Kidney glomerular epithelial cell (primary cell): Measurements from ENCODE around the gene ZNF3.

Source experiments
- DNase-seq: peaks from one replicate; lab custom pipeline; 2025; lab: John Stamatoyannopoulos, UW

Gene ZNF3

DNA sequence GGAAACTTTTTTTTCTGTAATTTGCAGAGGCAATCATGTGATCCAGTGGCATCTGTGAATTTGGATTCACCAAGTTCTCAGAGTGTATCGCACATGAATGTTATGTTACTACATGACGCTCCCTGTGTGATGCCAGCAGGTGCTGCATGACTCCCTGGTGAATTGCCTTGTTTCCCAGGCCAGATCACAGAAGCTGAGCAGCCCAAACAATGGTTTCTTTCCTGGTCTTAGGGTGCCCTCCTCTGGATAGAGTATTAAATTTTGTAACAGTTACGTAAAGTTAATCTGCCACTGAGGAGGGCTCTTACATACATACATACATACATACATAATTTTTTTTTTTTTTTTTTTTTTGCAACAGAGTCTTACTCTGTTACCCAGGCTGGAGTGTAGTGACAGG is 28.3 kb downstream of the ZNF3 start:
- peak; percentile 16 for DNase-seq

DNA sequence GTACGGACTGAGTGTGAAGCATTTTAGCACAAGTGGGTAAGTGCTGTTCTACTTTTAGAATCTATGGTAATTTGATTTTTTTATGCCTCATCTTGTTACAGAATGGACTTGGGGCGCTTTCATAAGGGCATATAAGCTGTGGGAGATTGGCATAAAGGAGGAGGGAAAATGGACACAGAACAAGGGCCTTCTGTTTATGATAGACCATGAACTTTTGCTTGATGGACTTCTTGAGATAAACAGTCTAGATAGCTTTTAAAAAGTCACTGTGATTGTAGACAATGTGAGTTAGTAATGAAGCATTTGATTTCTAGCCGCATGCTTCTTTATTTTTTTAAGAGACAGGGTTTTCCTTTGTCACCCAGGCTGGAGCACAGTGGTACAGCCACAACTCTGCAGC is 29.9 kb downstream of the ZNF3 start:
- no peak for DNase-seq

DNA sequence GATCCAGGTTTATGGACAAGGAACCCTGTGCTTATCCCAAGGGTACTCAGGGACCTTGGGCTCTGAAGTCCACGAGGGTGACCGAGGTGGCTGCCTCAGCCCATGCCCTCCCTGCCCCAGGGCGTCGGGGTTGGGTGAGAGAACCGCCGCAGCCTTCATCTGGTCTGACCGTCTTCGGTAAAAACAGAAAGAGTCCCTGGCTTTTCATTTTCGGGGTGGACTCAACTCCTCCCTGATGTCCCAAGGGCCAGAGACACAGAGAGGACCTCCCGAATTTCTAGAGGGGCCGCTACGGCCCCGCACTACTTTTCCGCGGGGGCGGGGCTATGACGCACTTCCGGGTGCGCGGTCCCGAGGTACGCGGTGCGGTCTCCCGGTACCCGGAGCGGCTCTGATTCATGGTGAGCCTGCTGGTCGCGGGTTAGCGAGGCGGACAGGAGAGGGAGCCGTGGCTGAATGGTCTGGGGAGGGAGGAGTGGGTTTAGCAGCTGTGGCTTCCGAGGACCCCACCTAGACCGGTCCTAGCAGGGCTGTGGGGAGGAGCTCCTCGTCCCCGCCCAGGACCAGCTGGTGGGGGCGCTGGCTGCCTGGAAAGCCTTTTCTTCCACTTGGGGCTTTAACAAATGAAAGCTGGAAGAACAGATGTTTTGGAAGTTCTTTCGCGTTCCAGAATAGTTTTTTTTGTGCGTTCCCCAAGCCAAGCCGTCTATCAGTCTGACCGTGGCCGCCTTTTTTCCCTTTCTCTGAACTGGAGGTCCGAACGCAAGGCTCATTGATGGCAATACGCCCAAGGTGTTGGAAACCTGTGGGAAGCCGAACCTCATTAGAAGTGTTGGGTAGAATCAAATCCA is 31.9 kb downstream of the ZNF3 start, which contains the start of gene ZSCAN21:
ZSCAN21 (plus strand) TSS at position 334 of the 851 bp plus-strand sequence. CDS start 7,233 bp downstream, outside the sequence.
- peak; percentile 71 for DNase-seq

DNA sequence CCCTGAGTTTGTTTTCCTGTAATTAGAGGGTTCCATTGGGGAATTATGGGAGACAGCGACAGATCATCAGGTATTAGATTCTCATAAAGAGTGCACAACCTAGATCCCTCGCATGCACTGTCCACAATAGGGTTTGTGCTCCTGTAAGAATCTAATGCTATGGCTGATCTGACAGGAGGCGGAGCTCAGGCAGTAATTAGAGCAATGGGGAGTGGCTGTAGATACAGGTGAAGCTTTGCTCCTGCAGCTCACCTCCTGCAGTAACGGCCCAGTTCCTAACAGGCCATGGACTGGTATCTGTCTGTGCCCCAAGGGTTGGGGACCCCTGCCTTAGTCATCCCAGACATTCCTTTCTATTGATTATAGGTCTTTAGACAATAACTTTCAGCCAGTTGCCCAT is 32.8 kb downstream of the ZNF3 start:
- DNase-seq: no peak

DNA sequence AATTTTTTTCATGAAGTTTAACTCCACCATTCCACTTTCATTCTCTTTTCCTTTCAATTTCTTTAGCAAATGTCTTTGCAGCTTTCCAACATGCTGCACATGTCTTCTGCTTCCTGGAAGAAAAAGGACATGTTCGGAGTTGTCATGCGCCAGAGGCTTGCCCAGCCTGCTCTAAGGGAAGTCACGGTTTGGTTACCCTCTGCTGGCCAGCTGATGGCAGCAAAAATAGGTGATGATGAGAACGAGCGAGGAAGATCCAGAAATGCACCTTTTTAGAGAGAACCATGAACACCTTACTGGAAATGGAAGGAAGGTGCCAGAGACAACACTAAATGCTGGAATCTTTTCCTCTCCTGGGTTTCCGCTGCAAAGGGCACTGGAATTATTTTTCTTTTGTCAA is 36.8 kb downstream of the ZNF3 start:
- DNase-seq: no peak

DNA sequence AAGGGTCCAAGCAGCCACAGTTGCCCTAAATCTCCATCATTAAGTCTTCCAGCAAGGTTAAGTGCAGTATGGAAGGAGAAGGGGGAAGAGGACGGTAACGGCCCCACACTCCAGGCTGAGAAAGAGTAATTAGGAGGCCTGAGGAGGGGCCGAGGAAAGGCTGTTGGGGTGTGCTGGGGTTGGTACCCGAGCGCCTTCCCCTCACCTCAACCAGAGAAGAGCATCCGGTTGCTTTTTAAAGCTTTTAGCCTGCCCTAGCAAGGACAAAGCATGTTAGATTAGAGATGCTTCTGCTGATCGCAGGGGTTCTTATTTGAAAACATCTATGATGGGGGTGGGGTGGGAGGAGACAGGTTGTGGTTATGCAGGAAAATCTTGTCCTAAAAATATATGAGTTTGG is 40.9 kb downstream of the ZNF3 start:
- no peak for DNase-seq

DNA sequence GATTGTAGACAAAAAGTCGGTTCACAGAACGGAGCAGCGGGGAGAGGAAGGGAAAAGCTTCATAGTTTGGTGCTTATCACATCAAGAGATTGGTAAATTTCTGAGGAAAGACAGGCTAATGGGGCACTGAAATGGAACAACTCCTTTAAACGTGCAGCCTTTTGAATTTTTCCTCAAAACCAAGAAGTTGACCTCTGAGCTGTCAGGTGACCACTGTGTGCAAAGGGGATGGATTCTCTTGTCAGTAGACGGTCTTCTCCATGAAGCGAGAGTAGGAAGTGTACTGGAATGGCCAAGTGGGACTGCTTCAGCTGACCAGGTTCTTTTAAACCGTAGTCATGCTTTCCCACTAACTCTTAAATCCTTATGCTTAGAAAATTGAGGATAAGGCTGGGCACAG is 43.2 kb downstream of the ZNF3 start:
- no peak for DNase-seq

DNA sequence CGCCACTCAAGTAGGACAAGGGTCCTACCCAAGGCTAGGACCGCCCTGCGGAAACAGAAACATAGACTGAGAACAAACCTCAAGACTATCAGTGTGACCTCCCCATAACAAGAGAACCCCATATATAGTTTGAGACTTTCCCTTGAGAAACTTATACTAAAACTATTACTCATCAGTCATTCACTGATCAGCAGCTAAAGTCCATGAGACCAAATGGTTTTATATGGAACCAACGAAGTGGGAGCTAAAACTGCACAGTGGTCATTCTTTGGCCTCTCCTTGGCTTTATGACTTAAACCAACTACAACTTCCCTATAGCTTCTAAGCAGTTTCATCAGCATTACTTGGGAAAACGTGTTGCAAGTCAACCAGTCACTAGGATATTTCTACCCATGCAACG is 45.6 kb downstream of the ZNF3 start:
- no peak for DNase-seq

DNA sequence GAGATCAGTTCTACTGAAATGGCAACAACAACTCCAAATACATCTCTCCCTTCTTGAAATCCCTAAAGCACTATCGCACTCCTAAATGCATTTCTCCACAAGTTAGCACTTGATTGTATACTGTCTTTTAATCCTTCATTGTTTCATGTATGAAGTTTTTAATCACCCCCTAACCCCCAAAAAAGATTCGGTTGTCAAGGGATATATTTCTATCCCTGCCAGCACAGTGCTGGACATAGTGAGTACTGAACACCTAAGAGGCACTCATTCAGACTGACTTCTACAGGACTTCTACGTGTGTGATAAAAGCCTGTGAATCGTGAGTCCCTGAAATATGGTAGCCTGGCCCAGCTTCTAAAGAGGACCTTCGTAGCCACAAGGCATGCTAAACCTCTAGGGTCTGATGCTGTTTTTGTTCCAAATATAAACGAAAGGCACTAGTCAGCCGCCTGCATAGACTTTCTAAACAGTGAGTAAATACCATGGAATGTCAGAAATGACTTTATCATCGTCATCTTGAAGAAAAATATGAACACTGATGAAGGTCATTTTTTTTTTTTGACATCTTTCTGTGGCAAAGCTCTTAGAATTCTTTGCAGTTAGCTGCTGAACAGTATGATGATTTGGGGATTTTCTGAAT is 46.5 kb downstream of the ZNF3 start:
- DNase-seq: peak; percentile 3

DNA sequence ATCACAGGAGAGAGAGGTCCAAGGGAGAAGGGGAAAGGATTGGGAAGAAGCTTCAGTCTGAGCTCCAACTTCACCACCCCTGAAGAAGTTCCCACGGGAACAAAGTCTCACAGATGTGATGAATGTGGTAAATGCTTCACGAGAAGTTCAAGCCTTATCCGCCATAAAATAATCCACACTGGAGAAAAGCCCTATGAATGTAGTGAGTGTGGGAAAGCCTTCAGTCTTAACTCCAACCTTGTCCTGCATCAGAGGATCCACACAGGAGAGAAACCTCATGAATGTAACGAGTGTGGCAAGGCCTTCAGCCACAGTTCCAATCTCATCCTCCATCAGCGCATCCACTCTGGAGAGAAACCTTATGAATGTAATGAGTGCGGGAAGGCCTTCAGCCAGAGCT is 48.0 kb downstream of the ZNF3 start:
- DNase-seq: no peak

DNA sequence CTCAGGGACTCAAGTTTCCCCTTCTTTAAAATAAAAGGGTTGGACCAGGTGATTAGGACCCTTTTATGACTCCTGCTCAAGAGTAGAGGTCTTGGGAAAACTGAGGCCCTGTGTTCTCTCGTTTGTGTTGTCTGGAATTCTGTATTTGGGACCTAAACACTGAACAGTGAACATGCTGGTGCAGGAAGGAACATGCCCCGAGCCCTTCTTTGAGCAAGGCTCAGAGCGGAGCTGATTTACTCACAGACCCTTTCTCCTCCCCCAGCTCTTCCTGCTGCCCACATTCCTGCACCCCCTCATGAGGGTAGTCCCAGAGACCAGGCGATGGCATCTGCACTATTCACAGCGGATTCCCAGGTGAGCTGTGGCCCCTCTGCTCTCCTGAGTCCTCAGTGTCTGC is 51.9 kb downstream of the ZNF3 start:
- no peak for DNase-seq

DNA sequence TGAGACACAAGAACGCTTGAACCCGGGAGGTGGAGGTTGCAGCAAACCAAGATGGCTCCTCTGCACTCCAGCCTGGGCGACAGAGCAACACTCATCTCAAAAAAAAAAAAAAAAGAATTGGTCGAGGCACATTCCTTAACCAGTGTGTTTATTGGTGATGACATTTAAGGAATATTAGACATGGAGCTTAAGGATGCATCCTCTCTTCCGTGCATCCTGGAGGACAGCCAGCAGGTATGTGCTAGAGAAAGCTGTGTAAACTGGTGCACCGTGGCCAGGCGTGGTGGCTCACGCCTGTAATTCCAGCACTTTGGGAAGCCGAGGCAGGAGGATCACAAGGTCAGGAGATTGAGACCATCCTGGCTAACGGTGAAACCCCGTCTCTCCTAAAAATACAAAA is 54.3 kb downstream of the ZNF3 start:
- no peak for DNase-seq

DNA sequence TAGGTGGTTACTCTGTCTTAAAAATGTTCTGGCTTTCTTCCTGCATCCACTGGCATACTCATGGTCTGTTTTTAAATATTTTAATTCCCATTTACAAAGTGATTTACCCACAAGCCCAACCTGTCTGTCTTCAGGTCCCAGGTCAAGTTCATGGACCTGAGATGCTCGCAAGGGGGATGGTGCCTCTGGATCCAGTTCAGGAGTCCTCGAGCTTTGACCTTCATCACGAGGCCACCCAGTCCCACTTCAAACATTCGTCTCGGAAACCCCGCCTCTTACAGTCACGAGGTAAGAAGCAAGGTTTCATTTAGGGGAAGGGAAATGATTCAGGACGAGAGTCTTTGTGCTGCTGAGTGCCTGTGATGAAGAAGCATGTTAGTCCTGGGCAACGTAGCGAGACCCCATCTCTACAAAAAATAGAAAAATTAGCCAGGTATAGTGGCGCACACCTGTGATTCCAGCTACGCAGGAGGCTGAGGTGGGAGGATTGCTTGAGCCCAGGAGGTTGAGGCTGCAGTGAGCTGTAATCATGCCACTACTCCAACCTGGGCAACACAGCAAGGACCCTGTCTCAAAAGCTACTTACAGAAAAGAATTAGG is 57.4 kb downstream of the ZNF3 start:
- no peak for DNase-seq

DNA sequence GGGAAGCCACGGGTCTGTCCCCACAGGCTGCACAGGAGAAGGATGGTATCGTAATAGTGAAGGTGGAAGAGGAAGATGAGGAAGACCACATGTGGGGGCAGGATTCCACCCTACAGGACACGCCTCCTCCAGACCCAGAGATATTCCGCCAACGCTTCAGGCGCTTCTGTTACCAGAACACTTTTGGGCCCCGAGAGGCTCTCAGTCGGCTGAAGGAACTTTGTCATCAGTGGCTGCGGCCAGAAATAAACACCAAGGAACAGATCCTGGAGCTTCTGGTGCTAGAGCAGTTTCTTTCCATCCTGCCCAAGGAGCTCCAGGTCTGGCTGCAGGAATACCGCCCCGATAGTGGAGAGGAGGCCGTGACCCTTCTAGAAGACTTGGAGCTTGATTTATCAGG is 58.0 kb downstream of the ZNF3 start:
- no peak for DNase-seq

DNA sequence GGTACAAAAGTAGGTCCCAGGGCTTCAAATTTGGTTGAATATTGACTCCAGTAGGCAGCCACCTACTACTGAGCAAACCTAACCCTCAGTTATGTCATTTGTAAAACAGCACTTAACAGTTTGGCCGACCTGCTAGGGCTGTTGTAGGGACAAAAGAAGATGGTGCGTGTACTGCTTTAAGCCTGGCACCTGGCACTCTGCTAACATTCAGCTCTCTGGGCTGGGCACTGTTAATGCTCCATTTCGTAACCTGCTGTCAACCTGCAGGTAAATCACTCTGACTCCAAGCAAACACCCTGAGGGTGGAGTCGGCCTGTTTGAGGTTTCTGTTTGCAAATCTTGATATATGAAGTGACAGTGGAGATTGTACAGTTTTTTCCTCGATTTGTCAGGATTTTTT is 58.9 kb downstream of the ZNF3 start:
- no peak for DNase-seq

DNA sequence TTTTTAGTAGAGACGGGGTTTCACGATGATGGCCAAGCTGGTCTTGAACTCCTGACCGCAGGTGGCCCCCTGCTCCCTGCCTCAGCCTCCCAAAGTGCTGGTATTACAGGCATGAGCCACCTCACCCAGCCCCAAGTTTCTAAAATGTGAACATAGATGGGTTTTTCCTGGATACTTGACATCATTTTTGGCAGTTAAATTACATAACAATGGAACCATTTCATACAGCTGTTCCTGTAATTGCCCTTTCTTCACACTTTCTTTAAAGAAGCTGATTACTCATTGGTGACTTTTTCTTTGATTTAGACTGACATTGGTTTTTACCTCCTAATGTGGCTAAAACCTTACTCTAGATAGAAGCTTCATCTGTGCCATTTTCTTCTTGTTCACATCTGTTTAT is 60.2 kb downstream of the ZNF3 start:
- DNase-seq: no peak
